Activated naive CD4-positive, alpha-beta T cell (primary cell): ENCODE data around the gene IL1A.

ENCODE experiments used
- DNase-seq, 4 experiments: peaks; one replicate each; lab custom pipeline; 2025; lab: John Stamatoyannopoulos, UW

The IL1A gene

DNA sequence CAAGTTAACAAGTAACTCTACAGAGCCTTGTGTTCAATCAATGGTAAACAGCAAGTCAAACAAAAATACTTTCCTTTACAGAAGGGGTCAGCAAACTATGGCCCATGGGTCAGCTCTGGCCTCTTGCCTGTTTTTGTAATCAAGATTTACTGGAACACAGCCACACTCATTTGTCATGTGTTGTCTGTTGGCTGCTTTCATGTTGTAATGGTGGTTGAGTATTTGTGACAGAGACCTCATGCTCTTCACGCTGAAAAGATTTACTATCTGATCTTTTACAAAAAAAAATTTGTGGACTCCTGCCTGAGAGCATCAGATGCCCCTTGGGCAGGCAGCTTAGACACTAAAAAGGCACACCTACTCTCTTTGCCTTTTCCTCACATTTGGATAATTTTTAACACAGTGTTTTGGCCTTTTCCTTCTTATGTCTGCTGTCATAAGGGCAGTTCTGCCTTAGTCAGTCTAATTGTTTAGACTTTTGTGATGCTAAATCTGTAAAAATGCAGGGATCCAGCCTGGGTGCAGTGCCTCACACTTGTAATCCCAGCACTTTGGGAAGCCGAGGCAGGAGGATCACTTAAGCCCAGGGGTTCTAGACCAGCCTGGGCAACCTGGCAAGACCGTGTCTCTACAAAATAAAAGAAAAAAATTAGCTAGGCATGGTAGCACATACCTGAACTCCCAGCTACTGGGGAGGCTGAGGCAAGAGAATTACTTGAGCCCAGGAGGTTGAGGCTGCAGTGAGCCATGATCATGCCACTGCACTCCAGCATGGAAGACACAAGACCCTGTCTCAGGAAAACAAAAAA lies 34.0 kb upstream of the IL1A start:
- DNase-seq, result no peak

DNA sequence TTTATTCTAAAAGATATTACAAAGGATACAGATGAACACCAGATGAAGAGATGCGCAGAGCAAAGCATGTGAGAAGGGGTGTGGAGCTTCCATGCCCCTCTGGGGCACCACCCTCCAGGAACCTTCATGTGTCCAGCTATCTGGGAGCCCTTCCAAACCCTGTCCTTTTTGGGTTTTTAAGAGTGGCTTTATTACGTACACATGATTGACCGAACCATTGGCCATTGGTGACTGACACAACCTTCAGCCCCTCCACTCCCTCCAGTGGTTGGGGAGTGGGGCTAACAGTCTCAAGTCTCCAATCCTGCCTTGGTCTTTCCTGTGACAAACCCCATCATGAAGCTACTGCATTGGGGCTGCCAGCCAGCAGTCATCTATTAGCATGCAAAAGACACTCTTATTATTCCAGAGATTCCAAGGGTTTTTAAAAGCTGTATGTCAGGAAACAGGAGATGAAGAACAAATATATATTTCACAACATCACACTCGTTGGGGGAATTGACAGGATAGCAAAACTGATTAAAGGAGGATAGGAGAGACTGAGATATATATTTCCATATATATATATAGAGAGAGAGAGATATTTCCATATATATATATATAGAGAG lies 32.9 kb upstream of the IL1A start:
- DNase-seq, result no peak

DNA sequence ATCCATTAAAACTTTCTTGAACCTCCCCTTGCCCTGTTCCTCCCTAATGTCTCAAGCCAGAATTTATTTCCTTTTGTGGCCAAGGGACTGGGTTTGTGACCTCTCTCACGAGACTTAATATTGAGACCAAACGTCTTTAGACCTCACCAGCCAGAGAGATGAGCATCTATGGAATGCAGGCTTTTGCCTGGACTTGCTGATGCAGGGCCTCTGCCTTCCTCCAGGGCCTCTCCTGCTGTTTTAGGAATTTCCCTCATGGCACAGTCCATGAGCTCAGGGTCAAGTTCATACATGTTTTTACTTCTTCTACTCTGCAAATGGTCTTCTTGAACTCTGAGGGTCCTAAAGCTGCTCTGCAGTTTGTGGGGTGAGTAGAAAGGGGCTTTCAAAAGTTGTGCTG lies 30.0 kb upstream of the IL1A start:
- no peak for DNase-seq

DNA sequence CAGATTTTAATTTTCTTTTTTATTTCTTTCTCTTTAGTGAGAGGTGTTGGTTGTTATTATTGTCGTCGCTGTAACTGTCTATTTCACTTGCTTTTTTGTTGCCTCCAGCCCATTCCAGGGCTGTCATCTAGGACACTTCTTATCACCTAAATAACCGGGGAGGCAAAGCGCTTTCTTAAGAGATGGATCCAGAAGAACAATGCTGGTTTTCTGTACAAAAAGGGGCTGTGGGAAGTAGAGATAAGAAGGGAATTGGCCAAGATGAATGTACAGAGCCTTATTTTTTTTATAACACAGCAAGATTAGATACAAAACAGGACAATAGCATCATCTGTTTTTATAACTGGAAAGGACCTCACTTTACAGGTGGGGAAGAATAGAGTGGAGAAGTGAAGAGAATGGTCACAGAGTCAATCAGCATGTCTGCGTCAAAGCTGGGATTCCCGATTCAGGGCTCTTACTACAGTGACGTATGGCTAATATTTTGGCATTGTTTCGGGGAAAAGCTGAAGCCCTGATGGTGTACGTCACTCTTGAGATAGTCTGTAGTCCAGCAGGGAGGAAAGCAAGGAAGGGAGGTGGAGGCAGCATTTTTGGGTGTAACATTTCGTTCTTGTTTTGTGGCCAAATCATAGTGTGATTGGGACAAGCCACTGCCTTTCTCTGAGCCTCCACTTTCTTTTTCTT lies 29.1 kb upstream of the IL1A start:
- no peak for DNase-seq

DNA sequence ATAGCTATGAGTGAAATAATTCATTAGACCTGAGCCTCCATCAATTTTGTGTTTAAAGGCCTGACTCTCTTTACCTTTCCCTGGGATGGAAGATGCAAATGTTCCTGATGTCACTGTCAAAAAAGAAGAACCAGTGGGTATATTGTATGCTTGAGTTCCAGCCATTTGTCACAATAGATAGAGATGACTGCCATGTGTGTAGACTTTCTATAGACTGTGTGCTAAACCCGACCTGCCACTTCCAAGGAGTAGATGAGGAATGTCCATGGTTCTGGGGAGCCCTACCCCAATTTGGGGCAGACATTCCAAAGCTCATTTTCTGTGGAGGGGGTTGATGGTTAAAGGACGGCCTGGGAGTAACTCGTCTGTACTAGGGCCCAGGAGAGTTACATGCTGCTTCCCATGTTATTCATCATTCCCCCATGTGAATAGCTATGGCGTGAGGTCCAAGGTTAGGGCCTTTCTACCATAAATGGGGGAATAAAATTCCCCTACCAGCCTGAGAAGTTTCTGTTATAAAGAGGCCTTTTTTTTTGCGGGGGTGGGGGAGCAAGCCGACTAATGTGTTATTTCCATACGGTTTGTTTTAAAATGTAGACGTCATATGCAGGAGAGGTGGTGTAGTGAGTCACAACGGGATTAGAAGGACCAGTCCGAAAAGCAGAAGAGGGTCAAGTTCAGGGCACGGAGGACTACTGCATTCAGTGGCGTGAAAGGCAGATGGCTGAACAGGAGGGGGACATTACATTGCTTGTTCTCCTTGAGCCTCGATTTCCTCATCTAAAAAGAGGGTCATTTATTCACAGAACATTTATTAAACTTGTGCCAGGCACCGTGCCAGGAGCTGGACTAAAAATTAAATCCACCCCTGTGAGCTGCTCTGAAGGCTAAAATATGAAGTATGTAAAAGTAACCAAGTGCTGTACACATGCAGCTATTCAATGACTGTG lies 28.3 kb upstream of the IL1A start:
- DNase-seq, result no peak

DNA sequence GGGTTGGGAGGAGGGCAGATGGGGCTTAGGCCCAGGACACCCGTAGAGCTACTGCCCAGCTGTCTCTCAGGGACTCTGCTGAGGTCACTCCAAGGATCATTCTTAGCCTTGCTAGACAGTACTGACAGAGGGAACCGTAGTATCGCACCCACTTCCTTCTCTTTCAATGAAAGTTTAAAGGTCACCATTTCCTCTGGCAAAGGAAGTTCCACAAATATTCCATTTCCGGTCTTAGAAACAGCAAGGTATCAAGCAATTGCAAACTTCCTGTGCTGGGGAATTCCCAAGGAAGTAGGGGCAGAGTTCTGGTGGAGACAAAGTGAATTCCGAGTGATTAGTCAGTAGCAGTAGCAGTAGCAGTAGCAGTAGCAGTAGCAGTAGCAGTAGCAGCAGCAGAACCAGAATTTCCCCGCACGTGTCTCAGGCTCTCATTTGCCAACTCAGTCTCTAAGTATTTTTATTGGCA lies 27.6 kb upstream of the IL1A start:
- no peak for DNase-seq

DNA sequence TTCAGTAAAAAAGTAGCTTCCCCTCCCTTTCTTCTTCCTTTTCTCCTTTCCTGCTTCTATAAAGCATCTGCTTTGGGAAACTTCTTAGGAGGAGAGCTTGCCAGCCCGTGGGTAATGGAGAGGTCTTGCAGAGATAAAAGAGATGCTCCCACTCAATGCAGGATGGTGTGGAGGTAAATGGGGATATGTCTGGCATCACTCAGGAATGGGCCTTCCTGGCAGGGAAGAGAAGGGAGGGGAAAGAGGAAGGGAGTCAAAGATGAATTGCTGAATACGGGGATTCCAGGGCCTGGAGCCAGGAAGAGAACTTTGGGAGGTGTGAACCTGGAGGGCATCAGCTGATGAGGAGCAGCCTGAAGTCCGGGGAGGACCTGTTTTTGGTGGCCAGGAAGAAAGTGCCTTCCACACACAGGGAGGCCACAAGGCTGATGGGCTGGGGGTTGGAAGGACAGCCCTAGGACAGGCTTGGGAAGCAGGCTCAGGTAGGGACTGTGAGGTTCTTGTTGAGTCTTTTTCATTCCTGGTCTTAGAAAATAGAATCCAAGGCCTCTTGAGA lies 27.1 kb upstream of the IL1A start:
- no peak for DNase-seq

DNA sequence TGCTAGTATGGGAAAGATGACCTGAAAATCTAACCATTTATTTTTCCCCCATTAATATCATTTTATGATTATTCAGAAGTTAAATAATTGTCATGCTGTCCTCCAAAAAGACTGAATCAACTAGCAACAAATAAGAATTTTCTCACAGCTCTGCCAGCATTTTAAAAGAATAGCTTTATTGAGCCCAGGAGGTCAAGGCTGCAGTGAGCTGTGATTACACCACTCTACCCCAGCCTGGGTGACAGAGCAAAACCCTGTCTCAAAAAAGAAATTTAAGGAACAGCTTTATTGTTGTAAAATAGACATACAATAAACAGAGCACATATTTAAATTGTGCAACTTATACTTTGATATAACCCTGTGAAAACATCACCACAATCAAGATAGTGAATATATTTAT lies 24.8 kb upstream of the IL1A start:
- no peak for DNase-seq

DNA sequence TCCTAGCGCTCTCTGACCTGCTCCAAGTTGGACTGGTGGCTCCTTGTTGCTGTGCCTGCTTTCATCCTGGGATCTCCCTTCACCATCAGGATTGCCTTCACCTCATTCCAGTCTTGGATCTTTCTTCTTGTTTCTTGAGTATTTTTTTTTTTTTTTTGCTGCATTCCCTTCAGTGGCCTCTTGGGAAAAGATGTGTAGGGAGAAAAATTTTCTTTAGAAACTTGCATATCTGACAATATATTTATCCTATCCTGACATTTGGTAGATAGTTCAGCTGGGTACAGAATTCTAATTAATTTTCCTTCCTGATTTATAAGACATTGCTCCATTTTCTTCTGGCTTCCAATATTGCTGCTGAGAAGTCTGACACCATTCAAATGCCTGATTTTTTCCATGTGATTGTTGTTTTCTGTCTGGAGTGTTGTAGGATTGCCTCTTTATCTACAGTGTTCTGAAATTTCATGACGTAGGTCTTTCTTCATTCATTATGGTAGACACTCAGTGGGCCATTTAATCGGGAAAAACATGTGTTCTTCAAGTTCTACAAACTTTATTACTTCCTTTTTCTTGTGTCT lies 23.0 kb upstream of the IL1A start:
- DNase-seq, result no peak

DNA sequence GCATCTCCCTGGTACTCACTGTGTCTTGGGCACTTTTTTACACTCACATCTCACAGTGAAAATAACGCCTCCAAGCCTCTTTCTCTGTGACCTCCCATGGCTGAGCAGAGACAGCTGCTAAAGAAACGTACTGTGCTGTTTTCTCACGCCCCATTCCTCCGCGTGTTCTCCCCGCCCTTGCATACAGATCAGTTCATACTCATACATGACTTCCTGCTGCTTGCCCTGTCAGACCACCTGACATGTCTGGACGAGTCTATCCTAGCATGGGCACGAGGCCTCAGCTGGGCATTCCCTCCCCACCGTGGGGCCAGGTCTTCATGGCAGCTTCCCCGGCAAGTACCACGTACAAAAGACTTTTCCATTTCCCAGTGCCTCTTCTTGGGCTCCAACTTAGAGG lies 21.2 kb upstream of the IL1A start:
- DNase-seq, result no peak

DNA sequence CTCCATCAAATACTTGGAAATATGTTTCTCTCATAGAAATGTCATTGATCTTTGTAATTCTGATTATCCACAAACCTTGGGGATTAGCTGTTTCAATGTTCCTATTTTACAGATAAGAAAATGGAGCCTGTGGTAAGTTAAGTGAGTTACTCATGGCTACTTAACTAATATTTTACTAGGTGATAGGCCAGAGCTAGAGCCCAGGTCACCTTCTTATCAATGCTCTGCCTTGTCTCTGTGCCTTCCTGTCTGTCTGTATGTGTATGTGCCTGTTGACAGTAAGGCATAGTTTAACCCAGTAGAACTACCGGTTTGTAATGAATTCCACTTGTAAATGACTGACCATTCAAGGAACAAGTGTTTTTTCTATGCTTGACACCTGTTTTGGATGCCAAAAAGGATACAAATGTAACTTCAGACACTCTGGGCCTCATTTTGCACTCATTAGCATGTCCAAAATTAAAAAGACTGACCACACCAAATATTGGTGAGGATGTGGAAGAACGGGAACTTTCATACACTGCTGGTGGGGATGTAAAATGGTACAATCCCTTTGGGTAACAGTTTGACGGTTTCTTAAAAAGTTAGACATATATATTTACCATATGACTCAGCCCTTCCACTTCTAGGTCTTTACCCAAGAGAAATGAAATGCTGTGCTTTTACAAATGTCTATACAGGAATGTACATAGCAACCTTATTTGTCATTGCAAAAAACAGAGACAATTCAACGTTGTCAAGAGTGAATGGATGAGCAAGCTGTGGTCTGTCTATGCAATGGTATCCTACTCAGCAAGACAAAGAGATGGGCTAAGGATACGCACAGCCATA lies 19.6 kb upstream of the IL1A start:
- no peak for DNase-seq

DNA sequence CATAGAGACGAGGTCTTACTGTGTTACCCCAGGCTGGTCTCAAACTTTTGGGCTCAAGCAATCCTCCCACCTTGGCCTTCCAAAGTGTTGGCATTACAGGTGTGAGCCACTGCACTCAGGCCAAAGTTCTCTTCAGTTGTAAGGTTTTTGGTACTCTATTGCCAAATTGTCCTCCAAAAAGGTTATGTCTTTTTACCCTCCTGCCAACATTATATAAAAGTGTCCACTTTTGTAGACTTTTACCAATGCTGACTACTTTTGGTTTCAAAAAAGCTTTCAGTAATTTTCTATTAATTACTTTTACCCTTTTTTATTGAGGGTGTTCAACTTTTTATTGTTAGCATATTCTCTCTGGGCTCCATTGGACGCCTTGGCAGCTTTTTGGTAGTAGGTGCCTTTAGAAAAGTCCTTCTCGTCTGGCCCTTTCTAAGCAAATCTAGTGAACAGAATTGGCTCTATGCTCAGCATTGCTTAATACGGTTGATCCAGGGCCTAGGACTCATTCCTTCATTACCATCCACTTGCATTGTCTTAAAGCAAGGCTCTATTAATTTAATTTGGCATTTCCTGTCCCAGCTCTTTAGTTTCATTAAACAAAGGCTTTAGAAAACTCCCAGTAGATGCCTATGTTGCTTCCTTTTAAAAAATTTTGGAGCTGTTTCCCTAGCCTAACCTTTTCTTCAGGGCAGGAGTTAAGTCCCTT lies 16.7 kb upstream of the IL1A start:
- no peak for DNase-seq

DNA sequence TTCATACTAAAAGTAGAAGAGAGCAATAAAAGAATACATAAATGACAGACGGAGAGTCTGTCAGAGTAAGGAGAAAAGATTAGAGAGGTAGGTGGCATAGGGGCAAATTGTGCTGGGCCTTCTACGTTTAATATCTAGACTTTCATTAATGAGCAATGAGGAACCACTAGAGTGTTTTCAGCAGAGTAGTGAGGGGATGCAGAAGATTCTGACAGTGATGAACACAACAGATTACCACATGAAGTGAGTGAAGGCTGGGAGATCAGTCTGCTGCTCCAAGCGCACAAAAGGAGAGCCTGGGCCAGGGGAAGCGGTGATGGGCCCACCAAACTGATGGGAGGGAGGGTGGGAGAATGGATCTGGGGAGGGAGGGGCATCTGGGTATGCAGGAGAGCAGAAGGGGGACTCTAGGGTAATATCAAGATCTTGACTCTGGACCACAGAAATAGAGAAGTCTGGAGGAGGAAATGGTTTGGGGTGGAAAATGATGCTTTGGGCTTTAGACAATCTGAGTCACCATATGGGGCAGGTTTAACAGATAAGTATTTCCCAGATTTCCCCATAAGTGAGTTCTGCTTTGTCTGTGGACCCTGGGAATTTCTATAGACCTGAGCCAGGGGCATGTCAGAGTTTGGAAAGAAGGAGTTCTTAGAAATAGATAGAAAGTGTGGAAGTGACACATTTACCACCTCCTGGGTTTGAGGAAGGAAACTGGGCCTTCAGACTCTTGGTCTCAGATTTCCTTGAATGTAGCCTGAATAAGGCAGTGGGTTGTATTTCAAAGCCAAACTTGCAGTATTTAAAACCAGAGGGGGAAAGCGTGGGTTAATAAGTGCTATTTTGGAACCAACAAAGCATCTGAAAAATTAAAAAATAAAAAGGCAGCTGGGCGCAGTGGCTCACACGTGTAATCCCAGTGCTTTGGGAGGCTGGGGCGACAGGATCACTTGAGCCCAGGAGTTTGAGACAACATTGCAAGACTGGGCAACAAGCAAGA lies 15.0 kb upstream of the IL1A start:
- DNase-seq, result no peak

DNA sequence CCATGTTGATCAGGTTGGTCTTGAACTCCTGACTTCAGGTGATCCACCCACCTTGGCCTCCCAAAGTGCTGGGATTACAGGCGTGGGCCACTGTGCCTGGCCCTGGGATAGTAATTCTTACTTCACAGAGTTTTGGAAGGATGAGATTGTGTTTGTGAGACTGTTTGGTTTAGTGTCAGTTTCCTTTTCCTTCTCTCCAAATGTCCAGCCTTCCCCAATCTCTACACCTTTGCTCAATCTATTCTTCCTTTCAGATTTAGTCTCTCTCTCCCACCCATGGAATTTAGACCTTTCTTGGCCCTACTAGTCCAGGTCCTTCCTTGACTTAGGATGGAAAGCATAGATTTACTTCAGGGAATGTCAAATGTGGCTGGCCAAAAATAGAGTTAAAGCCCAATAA lies 12.2 kb upstream of the IL1A start:
- DNase-seq, result no peak

DNA sequence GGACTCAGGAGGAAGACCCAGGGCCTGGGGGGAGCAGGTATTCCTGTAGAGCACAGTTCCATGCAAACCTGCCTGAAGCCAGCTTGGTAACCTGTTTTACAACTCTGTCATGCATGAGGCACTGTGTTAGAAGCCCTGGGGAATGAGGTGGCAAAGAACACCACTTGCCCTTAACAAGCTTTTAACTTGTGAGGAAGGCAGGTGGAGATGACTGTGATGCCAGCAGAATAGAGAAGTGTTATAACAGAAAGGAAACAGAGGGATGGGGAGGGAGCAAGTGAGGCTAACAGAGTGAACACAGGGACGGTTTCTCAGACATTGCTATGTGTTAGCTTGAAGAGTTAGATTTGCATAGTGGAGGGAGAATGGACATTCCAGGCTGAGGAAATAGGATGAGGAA lies 11.5 kb upstream of the IL1A start:
- DNase-seq, result no peak

DNA sequence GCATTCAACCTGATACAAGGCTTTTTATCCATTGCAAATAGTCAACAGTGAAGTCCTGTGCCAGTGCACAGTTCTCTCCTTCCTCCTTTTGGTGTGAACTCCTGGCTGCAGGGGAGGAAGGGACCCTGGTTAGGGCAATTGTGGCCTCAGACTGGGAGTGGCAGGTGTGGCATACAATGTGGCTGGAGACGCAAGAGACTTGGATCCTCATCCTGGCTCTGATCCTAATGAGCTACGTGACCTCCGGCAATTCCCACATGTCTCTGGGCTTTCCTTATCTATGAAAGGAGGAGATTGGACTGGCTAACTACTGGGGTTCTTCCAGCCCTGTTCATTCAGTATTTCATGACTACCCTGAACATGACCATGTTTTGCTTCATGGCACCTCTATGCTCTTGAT lies 10.5 kb upstream of the IL1A start:
- no peak for DNase-seq

DNA sequence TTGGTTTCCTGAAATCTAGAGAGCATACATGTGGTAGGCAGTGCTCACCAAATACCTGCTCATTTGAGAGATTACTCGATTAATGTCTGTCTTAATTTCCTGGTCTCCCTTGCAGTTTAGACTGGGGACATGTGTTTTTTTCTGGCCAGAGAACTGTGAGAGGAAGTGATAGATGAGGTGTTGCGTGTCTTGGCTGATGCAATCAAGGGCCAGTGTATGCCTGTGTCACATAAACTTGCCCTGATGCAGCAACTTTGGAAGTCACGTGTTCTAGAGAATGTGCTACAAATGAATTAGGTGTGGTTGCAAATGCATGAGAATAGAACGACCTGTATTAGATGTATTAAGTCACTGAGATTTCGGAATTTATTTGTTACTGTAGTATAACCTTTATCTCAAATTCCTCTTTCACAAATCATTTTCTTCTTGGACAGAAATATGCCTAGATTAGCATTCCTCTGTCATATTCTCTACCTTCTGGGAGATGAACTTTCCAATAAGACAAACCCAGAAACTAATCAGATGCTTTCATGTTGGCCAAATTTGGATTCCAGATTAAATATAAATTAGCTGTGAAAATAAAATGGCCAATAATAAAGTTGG lies 9.9 kb upstream of the IL1A start:
- DNase-seq, result no peak

DNA sequence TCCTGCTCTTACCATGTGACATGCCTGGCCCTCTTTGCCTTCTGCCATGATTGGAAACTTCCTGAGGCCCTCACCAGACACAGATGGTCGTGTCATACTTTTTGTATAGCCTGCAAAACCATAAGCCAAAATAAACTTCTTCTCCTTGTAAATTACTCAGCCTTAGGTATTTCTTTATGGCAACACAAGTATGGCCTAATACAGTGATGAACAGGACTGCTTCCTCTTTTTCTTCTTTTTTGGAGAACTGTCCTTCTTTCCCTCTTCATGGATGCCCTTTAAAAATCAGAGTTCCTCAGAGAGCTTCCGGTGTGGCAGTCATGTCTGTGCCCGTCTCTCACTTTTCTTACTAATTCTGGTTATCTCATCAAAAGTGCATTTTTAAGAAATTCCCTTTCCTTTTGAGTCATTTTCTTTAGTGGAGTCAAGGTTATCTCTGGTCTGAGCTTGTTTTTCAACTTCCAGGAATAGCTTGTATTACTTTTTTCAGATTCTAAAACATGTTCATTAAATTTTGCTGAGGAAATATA lies 9.2 kb upstream of the IL1A start:
- DNase-seq, result no peak
